Measurements from ENCODE around the gene TTC13. TPM values are rescaled to one million over a fixed set of nuclear protein-coding genes. Genes with fewer than 3 reads are reported as not detected.

TTC13 gene
- polyA plus RNA-seq, 1 of the 3 experiments (the other 2 are of a cell fraction): 5.5 TPM

GRCh38 chr1:231013391-231014015, 34.8 kb upstream of the TTC13 start:
- ChIA-PET POLR2A (interaction anchor here (0.8 kb wide), 1 partner anchor 33 kb away, joined by 3 read pairs; no protein-coding TSS in a partner anchor), CTCF (interaction anchor here (2.8 kb wide), 1 partner anchor 197 kb away, joined by 11 read pairs; no protein-coding TSS in a partner anchor)
- Histone ChIP-seq H3K27ac (ENCODE audit: low read depth in 2 of 2, low read length in 1 of 2) (no peak overlapping the region), H3K4me2 (no peak overlapping the region), H3K27me3 (ENCODE audit: insufficient read depth) (no peaks in the 10 kb centered on the region), H3F3A (replicated peaks; ENCODE audit: insufficient read depth) (no peaks in the 10 kb centered on the region), H4K20me1 (ENCODE audit: insufficient read depth) (no peaks in the 10 kb centered on the region), H2AFZ (ENCODE audit: low read depth) (no peak overlapping the region), H3K9me2 (no peaks in the 10 kb centered on the region), H3K36me3 (replicated peaks in 1 of 2; ENCODE audit: control insufficient read depth in 1 of 2, insufficient read depth in 2 of 2, low read length in 1 of 2) (no peaks in the 10 kb centered on the region), H3K4me3 (ENCODE audit: low read depth in 2 of 2, low read length in 1 of 2) (no peak overlapping the region), H3K79me2 (ENCODE audit: insufficient read depth) (no peaks in the 10 kb centered on the region), H3K9me3 (no peaks in the 10 kb centered on the region), H3K9ac (no peak overlapping the region), H3K4me1 (ENCODE audit: control insufficient read depth in 1 of 2, insufficient read depth in 2 of 2, low read depth in 1 of 2, low read length in 1 of 2) (no peaks in the 10 kb centered on the region)
- 58% methylated on average over 2 of the region's 3 CpGs for WGBS (ENCODE audit: low lambda C conversion rate)
- no peak for DNase-seq
- no peak for TF ChIP-seq MEF2A (IDR thresholded peaks at IDR 0.05; ENCODE audit: borderline replicate concordance, low read depth)
- no peak for TF ChIP-seq NRF1 (IDR thresholded peaks at IDR 0.05; ENCODE audit: low read depth, low read length)
- TF ChIP-seq POLR2AphosphoS5 (IDR thresholded peaks at IDR 0.05; ENCODE audit: low read depth, low read length): no peak
- TF ChIP-seq RAD21 (IDR thresholded peaks at IDR 0.05; ENCODE audit: low read length): no peak
- no peak for TF ChIP-seq TAF1 (IDR thresholded peaks at IDR 0.05; ENCODE audit: borderline replicate concordance, low read depth, low read length)
- TF ChIP-seq TEAD4 (IDR thresholded peaks at IDR 0.05; ENCODE audit: borderline replicate concordance, insufficient read depth): no peak
- no peak for TF ChIP-seq GABPA (IDR thresholded peaks at IDR 0.05; ENCODE audit: low read depth)
- no peak for TF ChIP-seq ZBTB33 (IDR thresholded peaks at IDR 0.05; ENCODE audit: borderline replicate concordance, low read depth)
- TF ChIP-seq EP300 (IDR thresholded peaks at IDR 0.05; ENCODE audit: borderline replicate concordance in 1 of 2, low read depth in 1 of 2, low read length in 1 of 2): no peak
- no peak for TF ChIP-seq REST (IDR thresholded peaks at IDR 0.05; ENCODE audit: low read depth, low read length)
- no peak for TF ChIP-seq RFX5 (IDR thresholded peaks at IDR 0.05; ENCODE audit: low read length)
- no peak for TF ChIP-seq PBX3 (IDR thresholded peaks at IDR 0.05)
- TF ChIP-seq USF2 (IDR thresholded peaks at IDR 0.05; ENCODE audit: borderline replicate concordance, low read depth, low read length): no peak

All from SK-N-SH (cell line).